Stimulated activated CD8-positive, alpha-beta memory T cell treated with anti-CD3 and anti-CD28 coated beads, Interleukin-12 subunit alpha, Interleukin-12 subunit beta, amount 100 ng/mL, for 24 hours (primary cell): ENCODE data around the gene RANBP10.

Experiments
- DNase-seq: peaks from one replicate; pipeline ENCODE4 v3.0.0-alpha.2; 2020; ENCODE audit errors: extremely low read depth

Gene RANBP10

DNA sequence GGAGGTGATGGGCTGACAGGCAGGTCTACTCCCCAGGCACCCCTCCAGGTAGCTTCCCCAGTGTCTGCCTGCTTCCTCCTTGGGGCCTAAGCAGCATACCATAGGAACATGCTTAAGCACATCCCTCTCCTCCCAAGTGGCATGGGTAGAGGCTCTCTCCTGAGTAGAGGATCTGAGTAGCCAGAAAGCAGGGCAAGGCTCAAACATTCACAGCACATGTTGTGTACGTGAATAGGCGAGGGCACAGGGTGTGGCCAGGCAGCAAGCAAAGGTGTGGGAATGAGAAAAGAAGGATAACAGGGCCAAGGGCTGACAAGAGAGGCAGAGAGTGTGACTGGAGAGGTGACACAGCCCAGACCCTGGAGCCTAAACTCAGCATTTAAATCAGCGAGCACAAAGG is 57.5 kb downstream of the RANBP10 start:
- DNase-seq: no peak

DNA sequence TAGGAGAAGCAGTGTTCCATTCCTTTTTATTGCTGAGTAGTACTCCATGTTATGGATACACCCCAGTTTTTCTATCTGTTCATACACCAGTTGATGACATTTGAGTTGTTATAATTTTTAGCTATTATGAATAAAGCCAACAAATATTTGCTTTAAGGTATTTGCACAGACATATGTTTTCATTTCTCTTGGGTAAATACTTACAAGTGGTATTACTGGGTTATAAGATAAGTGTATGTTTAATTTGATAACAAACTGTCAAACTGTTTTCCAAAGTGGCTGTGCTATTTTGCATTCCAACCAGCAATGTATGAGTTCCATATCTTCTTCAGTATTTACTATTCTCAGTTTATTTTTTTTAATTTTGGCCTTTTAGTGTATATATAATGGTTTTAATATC is 59.5 kb downstream of the RANBP10 start:
- no peak for DNase-seq

GRCh38 chr16:67741118-67741517 is 65.2 kb downstream of the RANBP10 start:
- no peak for DNase-seq

DNA sequence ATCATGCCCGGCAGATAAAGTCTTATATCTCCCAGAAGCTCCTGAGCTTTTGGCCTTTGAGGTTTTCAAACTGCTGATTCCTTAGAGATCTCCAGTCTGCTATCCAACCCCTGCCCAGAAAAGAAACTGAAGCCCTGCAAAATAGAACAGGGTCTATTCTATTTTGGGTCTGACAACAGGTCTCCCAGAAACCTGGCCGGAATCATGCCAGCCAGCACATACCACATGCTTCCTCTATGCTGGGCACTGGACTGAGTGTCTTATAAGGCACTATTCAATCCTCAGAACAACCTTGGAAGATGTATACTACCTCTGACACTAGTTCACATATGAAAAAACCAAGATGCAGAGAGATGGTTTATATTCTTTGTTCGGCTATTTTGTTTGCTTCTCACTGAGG is 66.0 kb downstream of the RANBP10 start:
- no peak for DNase-seq

- DNase-seq: no peak
These were observed 69.5 kb downstream of the RANBP10 start for GRCh38 chr16:67736858-67737257.

DNA sequence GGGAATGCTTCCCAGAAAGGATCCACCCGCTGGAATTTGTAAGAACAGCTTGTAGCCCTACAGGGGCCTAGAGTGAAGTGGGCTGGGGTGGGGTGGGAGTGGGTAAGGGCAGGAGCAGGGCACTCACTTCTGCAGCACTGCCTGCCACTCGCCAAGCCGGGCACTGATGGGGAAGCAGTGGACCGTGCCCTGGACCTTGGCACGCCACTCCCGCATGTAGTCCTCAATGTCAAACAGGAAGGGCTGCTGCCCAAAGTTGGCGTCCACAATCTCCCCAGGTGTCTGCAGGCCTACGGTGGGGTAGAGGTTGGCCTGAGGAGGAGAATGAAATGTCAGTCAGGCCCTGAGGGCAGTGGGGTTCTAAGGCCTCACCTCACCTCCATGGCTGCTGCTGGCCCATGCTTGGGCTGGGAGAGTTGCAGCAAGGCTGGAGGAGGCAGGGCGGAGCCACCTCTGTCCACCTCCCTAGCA is 71.6 kb downstream of the RANBP10 start:
- no peak for DNase-seq

GRCh38 chr16:67733734-67734470 is 72.5 kb downstream of the RANBP10 start:
- DNase-seq: no peak

DNA sequence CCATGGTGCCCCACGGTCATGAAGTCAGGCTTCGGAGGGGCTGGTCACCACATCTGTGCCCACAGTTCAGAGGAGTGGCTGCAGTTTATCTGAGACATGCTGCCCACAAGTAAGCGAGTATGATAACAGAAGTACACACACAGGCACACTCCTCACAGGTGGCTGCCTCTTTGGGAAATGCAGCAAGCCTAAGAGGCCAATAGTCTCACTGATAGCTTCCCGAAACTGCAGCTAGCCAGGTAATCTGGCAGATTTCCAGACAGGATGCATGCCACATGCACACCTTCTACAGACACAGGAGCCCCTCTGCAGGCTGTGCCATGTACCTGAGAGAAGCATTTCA is 74.6 kb downstream of the RANBP10 start:
- no peak for DNase-seq

- no peak for DNase-seq
These were observed 75.1 kb downstream of the RANBP10 start for GRCh38 chr16:67731071-67731752.

- no peak for DNase-seq
These were observed 76.0 kb downstream of the RANBP10 start for GRCh38 chr16:67730326-67730725.

DNA sequence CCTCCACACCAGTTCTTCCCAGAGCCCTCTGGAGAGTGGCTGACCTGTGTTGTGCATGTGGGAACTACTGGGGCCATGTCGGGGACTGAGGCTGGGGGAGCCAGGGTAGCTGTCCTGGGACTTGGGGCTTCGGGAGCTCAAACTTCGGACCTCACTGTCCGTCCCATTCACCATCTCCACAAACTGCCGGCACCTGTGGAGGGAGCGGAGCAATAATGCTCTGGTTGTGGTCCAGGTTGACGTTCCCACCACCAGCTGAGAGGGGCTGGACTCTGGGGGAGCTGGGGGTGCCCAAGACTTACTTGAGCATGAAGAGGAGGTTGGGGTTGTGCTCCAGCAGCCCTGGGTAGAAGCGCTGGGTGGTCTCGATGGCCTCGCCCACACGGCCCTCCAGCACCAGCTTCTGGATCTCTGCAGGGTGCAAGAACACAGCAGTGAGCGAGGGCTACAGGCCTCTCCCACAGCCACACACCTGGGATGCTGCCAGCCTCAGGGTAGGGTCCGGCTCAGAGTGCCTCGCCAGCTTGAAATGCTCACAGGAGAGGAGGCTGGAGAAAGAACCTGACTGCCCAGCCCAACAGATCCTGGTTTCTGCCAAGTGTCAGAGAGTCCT is 76.6 kb downstream of the RANBP10 start:
- DNase-seq: no peak

DNA sequence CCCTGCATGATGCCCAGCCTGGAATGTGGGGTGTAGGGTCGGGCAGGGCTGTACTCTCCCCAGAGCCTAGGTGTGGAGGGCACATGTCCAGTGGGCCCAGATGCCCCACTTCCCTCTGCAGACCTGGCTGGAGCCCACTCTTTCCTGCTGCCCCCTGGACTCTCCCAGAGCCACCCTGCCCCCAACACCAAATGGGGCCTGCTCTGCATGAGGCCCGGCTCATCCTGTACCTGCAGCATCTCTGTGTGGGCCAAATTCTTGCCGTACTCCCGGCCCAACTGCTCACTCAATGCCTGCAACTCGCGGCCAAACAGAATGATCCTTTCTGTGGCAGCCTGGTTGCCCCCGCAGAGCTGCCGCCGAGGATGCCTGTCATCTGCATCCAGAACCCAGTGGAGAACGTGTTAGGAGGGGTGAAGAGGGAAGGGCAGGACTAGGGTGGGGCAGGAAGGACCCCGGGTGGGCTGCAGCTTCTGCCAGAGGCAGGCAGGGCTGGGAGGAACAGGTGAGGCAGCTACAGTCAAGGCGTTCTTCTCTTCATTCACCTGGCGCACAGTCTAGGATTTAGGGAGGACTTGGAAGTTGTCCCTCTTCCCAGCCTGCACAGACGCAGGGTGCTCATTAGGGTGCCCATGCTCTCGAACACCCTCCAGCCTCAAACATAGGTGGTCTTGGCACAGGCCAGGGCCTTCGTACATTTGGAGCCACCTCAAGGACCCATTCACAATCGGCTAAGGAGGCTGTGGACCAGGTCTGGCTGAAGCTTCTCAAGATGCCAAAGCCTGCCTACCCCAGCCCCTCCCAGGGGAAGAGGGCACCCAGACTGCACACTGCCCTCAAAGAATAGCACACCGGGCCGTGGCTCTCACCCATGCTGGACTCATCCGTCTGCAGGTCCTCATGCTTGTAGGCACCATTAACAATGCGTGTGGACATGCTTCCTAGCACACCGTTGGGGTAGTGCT is 78.6 kb downstream of the RANBP10 start:
- DNase-seq: no peak

GRCh38 chr16:67726106-67727034 is 80.0 kb downstream of the RANBP10 start:
- DNase-seq: no peak

DNA sequence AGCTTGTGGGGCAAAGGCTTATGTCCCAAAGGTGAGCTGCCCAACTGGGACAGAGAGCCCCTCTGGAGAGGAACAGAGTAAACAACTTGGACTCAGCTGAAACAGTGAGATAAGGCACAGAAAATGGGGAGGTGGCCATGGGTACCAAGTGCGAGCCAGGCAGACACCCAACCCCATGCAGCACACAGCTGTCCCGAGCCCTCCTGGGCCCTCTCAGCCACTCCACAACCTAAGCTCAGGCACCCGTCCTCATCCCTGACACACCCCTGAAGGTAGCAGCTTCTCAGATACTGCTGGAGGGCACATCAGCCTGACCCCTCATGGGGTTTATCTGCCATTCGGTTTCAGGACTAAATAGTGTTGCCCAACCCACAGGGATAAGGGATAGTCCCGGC is 82.5 kb downstream of the RANBP10 start:
- DNase-seq: no peak

- DNase-seq: no peak
These were observed 83.0 kb downstream of the RANBP10 start for GRCh38 chr16:67723151-67723910.

DNA sequence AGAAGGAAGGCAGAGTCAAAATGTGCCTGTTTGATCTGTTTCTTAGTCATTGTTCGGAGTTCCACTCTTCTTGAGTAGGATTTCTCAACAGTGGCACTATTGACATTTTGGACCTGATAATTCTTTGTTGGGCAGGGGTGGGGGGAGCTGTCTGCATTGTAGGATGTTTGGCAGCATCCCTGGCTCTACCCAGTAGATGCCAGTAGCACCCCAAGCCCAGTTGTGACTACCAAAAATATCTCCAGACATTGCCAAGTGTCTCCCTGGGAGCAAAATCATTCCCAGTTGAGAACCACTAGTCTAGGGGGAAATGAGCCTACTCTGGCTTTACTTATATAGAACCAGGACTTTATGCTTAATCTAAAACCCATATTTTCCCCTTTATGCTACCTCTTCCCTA is 86.1 kb downstream of the RANBP10 start:
- DNase-seq: no peak

GRCh38 chr16:67719778-67720144 is 86.6 kb downstream of the RANBP10 start:
- DNase-seq: no peak

DNA sequence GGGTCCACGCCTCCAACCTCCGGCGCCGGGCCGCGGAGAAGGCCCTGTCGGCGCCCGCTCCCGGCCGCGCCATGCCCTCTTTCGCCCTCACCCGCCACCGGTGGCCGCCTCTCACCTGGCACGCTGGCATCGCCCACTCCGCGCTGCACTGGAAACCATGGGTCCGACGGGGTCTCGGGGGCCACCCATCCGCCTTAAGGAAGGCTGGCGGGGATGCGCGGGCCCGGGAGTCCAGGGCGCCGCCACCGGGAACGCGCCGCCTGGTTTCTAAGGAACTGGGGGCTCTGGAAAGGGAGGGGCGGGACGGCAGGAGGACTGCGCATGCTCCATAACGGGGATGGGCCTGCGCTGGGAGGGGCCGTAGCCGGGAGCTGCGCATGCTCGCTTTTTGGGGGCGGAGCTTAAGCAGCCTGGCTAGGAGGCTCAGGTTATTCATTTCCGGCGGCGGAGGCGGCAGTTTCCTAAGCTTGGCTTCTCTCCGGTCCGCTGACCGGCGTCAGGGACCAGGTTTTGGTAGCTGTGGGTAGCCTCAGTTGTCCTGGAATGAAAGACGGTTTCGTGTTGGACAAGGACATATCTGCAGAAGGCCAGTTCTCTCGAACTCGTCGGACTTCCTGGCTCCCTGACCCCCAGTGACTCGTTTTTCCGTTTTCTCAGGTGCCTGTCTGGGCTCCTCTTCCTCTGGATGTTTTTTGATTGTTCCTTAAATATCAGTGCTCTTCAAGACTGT is 87.1 kb downstream of the RANBP10 start, which contains the start of gene GFOD2:
Gene GFOD2 (minus strand): TSS at position 269 of the 730 bp plus-strand sequence. CDS start 33,601 bp downstream, outside the sequence.
- peak; percentile 93 for DNase-seq

GRCh38 chr16:67718668-67719047 is 87.7 kb downstream of the RANBP10 start:
- no peak for DNase-seq
